ENCODE data around the gene TGFBR3. TPM values are rescaled to one million over a fixed set of nuclear protein-coding genes. Genes with fewer than 3 reads are reported as not detected.

TGFBR3 gene
- total RNA-seq, 1 donor from 2014 or later = 2.5 TPM

DNA sequence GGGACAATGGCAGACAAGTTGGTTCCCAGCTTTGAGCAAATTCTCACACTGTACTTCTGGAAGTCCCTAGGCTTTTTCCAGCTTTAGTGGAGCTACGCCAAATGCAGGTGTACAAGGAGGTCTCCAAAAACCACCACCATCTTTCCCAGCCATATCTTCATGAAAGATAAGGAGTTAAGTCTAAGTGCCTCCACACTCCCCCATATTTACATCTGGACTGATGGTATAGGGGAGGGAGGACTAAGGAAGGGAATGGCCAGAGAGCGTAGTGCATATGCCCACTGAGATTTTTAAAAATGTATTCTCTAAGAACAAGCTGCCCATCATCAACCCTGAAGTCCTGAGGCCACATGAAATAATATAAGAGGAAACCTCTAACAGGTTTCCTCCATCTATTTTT lies 161.3 kb downstream of the TGFBR3 start:
- H3K27me3 ChIP-seq (ENCODE audit: insufficient read depth, low read length) = no peaks in the 10 kb centered on the region
- Mint-ChIP-seq H3K4me1 (ENCODE audit: low read depth, unreplicated experiment) (peaks cover 2% of the 10 kb centered on the region), H3K27me3 (ENCODE audit: low read depth, unreplicated experiment) (peaks cover 2% of the 10 kb centered on the region), H3K9me3 (ENCODE audit: unreplicated experiment) (peaks cover 4% of the 10 kb centered on the region), H3K36me3 (ENCODE audit: low read depth, unreplicated experiment) (no peaks in the 10 kb centered on the region), H3K27ac (ENCODE audit: unreplicated experiment) (no peak overlapping the region), H3K4me3 (ENCODE audit: unreplicated experiment) (no peak overlapping the region)
- no peak overlapping the region for H3K4me3 ChIP-seq (ENCODE audit: insufficient read depth, low read depth, low read length)
- H3K4me1 ChIP-seq (ENCODE audit: insufficient read depth, low read length) = peaks cover 11% of the 10 kb centered on the region
- FAIRE-seq = no peak
- H3K9me3 ChIP-seq (ENCODE audit: insufficient read depth, low read depth, low read length) = no peaks in the 10 kb centered on the region
- no peaks in the 10 kb centered on the region for H4K20me1 ChIP-seq (ENCODE audit: insufficient read depth, low read length)
- H3K79me2 ChIP-seq (ENCODE audit: insufficient read depth, low read length) = no peaks in the 10 kb centered on the region
- TF ChIP-seq EZH2 (IDR thresholded peaks at IDR 0.05; ENCODE audit: insufficient read depth, low read length) = no peak
- TF ChIP-seq, protein P1, sequence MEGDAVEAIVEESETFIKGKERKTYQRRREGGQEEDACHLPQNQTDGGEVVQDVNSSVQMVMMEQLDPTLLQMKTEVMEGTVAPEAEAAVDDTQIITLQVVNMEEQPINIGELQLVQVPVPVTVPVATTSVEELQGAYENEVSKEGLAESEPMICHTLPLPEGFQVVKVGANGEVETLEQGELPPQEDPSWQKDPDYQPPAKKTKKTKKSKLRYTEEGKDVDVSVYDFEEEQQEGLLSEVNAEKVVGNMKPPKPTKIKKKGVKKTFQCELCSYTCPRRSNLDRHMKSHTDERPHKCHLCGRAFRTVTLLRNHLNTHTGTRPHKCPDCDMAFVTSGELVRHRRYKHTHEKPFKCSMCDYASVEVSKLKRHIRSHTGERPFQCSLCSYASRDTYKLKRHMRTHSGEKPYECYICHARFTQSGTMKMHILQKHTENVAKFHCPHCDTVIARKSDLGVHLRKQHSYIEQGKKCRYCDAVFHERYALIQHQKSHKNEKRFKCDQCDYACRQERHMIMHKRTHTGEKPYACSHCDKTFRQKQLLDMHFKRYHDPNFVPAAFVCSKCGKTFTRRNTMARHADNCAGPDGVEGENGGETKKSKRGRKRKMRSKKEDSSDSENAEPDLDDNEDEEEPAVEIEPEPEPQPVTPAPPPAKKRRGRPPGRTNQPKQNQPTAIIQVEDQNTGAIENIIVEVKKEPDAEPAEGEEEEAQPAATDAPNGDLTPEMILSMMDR (IDR thresholded peaks at IDR 0.05; ENCODE audit: insufficient read depth, low read depth, low read length) = no peak
- no peaks in the 10 kb centered on the region for H3K36me3 ChIP-seq (ENCODE audit: insufficient read depth, low read length)
- H3K9ac ChIP-seq (ENCODE audit: low read length) = no peak overlapping the region
- no peak overlapping the region for H3K27ac ChIP-seq (ENCODE audit: low read depth, low read length)
- no peak overlapping the region for H3K4me2 ChIP-seq (ENCODE audit: low read length)
- H2AFZ ChIP-seq (ENCODE audit: low read depth, low read length) = no peak overlapping the region
- no peak for DNase-seq (ENCODE audit: low read depth)

DNA sequence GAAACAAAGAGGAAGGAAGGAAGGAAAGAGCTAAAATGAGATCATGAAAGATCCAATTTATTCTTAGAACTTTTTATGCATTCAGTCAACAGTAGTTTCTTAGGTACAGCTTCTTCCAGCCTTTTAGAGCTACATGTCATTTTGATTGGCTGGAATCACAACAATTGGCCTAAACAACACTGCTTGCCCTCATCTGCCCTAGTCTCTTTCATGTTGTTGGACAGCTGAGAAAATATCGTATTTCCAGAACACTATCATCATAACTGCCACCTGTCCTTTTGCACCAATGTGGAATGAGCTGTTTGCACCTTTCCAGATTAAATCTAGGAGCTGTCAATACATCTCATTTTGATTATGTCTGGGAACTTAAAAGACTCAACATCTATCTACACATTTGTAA lies 161.7 kb downstream of the TGFBR3 start:
- DNase-seq (ENCODE audit: low read depth) = no peak
- no peaks in the 10 kb centered on the region for H3K79me2 ChIP-seq (ENCODE audit: insufficient read depth, low read length)
- H3K36me3 ChIP-seq (ENCODE audit: insufficient read depth, low read length) = no peaks in the 10 kb centered on the region
- H3K9me3 Mint-ChIP-seq (ENCODE audit: unreplicated experiment) = peaks cover 4% of the 10 kb centered on the region
- TF ChIP-seq, protein P1 (IDR thresholded peaks at IDR 0.05; ENCODE audit: insufficient read depth, low read depth, low read length) = no peak
- no peak for TF ChIP-seq EZH2 (IDR thresholded peaks at IDR 0.05; ENCODE audit: insufficient read depth, low read length)
- H3K4me3 ChIP-seq (ENCODE audit: insufficient read depth, low read depth, low read length) = no peak overlapping the region
- no peak overlapping the region for H3K4me3 Mint-ChIP-seq (ENCODE audit: unreplicated experiment)
- H4K20me1 ChIP-seq (ENCODE audit: insufficient read depth, low read length) = no peaks in the 10 kb centered on the region
- H3K4me2 ChIP-seq (ENCODE audit: low read length) = no peak overlapping the region
- H3K36me3 Mint-ChIP-seq (ENCODE audit: low read depth, unreplicated experiment) = no peaks in the 10 kb centered on the region
- no peak overlapping the region for H3K27ac Mint-ChIP-seq (ENCODE audit: unreplicated experiment)
- peaks cover 11% of the 10 kb centered on the region for H3K4me1 ChIP-seq (ENCODE audit: insufficient read depth, low read length)
- H3K9ac ChIP-seq (ENCODE audit: low read length) = no peak overlapping the region
- FAIRE-seq = no peak
- no peaks in the 10 kb centered on the region for H3K27me3 ChIP-seq (ENCODE audit: insufficient read depth, low read length)
- no peaks in the 10 kb centered on the region for H3K9me3 ChIP-seq (ENCODE audit: insufficient read depth, low read depth, low read length)
- H3K4me1 Mint-ChIP-seq (ENCODE audit: low read depth, unreplicated experiment) = peaks cover 2% of the 10 kb centered on the region
- no peak overlapping the region for H3K27ac ChIP-seq (ENCODE audit: low read depth, low read length)
- peaks cover 2% of the 10 kb centered on the region for H3K27me3 Mint-ChIP-seq (ENCODE audit: low read depth, unreplicated experiment)
- H2AFZ ChIP-seq (ENCODE audit: low read depth, low read length) = no peak overlapping the region

DNA sequence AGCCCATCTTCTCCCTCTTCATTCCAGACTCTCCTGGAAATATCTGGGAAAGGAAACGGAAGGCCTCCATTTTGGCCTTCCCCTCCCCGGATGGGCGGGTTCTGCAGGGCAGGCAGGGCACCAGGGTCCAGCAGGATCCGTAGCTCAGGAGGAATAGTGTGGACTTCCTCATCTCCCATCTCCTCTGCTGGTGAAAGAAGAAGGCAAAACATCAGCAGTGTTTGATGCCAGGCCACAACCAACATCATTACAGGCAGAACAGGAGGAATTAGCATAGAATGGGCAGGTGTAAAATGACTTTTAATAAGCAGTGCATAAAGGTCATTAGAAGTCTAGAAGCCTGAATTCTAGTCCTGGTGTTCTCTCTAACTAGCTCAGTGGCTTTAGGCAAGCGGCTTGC lies 165.9 kb downstream of the TGFBR3 start:
- FAIRE-seq = no peak
- Mint-ChIP-seq H3K36me3 (ENCODE audit: low read depth, unreplicated experiment) (peaks cover 2% of the 10 kb centered on the region), H3K27ac (ENCODE audit: unreplicated experiment) (no peak overlapping the region)

More for the DNA sequence above, 165.9 kb downstream of the TGFBR3 start:
- no peak overlapping the region for H3K4me2 ChIP-seq (ENCODE audit: low read length)
- no peak overlapping the region for H2AFZ ChIP-seq (ENCODE audit: low read depth, low read length)
- no peak overlapping the region for H3K9ac ChIP-seq (ENCODE audit: low read length)
- no peaks in the 10 kb centered on the region for H3K4me1 ChIP-seq (ENCODE audit: insufficient read depth, low read length)
- no peaks in the 10 kb centered on the region for H3K79me2 ChIP-seq (ENCODE audit: insufficient read depth, low read length)
- H3K9me3 ChIP-seq (ENCODE audit: insufficient read depth, low read depth, low read length) = no peaks in the 10 kb centered on the region
- Mint-ChIP-seq H3K27me3 (ENCODE audit: low read depth, unreplicated experiment) (peaks cover 2% of the 10 kb centered on the region), H3K4me3 (ENCODE audit: unreplicated experiment) (no peak overlapping the region), H3K4me1 (ENCODE audit: low read depth, unreplicated experiment) (no peaks in the 10 kb centered on the region), H3K9me3 (ENCODE audit: unreplicated experiment) (peaks cover 4% of the 10 kb centered on the region)
- no peaks in the 10 kb centered on the region for H3K36me3 ChIP-seq (ENCODE audit: insufficient read depth, low read length)
- DNase-seq (ENCODE audit: low read depth) = no peak
- TF ChIP-seq EZH2 (IDR thresholded peaks at IDR 0.05; ENCODE audit: insufficient read depth, low read length) = no peak
- TF ChIP-seq, protein P1 (IDR thresholded peaks at IDR 0.05; ENCODE audit: insufficient read depth, low read depth, low read length) = no peak
- no peaks in the 10 kb centered on the region for H3K27me3 ChIP-seq (ENCODE audit: insufficient read depth, low read length)
- H4K20me1 ChIP-seq (ENCODE audit: insufficient read depth, low read length) = no peaks in the 10 kb centered on the region
- no peak overlapping the region for H3K4me3 ChIP-seq (ENCODE audit: insufficient read depth, low read depth, low read length)
- H3K27ac ChIP-seq (ENCODE audit: low read depth, low read length) = no peak overlapping the region

Measured in astrocyte (in vitro differentiated cells and primary cell).